Measurements from ENCODE around the gene LRP5. TPM values are rescaled to one million over a fixed set of nuclear protein-coding genes. Genes with fewer than 3 reads are reported as not detected.

The LRP5 gene
- total RNA-seq, 1 experiment from 2014 or later = 55.2 TPM

DNA sequence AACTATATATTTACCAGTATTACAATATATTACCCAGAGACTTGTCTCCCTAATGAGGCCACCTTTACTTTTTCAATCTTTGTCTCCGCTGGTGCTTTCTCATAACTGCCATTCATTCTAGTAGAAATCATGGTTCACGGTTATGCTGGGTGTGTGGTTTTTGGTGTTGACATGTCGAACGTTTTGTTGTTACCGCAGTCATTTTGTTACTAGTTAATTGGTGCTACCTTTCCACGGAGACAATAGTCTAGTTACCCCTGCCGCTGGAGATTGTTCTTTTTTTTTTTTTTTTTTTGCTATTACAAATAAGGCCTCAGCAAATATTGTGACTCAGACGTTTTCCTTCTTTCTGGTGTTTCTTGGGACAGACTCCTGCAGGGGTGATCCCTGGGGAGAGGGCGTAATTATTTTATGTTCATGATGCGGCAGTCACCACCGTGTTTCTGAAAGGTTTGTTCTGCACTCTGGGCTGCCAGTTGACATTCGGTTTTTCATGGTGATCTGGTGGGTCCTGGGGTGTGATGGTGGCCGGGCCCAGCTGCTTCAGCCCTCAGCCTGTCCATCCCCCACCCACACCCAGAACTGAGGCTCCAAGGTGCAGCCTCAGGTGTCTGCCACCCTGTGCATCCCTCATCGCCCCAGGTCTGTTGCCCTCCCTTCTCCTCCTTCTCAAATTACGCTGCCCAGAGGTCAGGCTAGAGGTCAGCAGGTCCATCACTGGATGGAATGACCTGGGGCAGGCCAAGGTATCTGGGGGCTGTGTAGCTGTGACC, 28.6 kb downstream of the LRP5 start:
- no peaks in the 10 kb centered on the region for H3K9me2 ChIP-seq (ENCODE audit: insufficient read depth)
- H3K4me3 ChIP-seq (replicated peaks in 1 of 2; ENCODE audit: low read depth in 1 of 2, low read length in 2 of 2) = no peak overlapping the region
- ATAC-seq = no peak
- H3K4me1 ChIP-seq (ENCODE audit: control insufficient read depth in 1 of 2, insufficient read depth in 2 of 2, low read length in 2 of 2) = peaks cover 66 to 71% of the 10 kb centered on the region in 2 experiments
- no peak for TF ChIP-seq POLR2AphosphoS5 (IDR thresholded peaks at IDR 0.05; ENCODE audit: low read depth, low read length)
- no peak for TF ChIP-seq SIN3A (IDR thresholded peaks at IDR 0.05; ENCODE audit: low read depth)
- TF ChIP-seq EZH2phosphoT487 (IDR thresholded peaks at IDR 0.05; ENCODE audit: borderline replicate concordance) = no peak
- peak overlapping the region; percentile 98 for H3K27ac ChIP-seq (ENCODE audit: low read depth, low read length)
- CTCF ChIA-PET = no interaction called here
- H3K27me3 ChIP-seq (ENCODE audit: insufficient read depth, low read length) = no peaks in the 10 kb centered on the region
- no peaks in the 10 kb centered on the region for H3K9me3 ChIP-seq (ENCODE audit: control insufficient read depth in 1 of 2, insufficient read depth in 1 of 2, low read depth in 1 of 2, low read length in 2 of 2)
- H3K36me3 ChIP-seq (ENCODE audit: control insufficient read depth in 1 of 2, insufficient read depth in 2 of 2, low read length in 2 of 2) = no peaks in the 10 kb centered on the region
- RAD21 ChIA-PET (ENCODE audit: low non-redundant PET in 1 of 2, low total read pairs in 2 of 2, uncharacterized antibody in 2 of 2, unreplicated experiment in 2 of 2) = no interaction called here
- H4K20me1 ChIP-seq (ENCODE audit: insufficient read depth) = no peaks in the 10 kb centered on the region
- intact Hi-C loops (cut with micrococcal nuclease) = no loop called here
- peak overlapping the region; percentile 88 for H3K4me2 ChIP-seq (ENCODE audit: low read length)
- POLR2A ChIA-PET = no interaction called here
- peak overlapping the region; percentile 60; the same call in 1 of the 2 replicates for H3K9ac ChIP-seq (ENCODE audit: low read length)
- H3K79me2 ChIP-seq (ENCODE audit: insufficient read depth, low read length) = peaks cover 59% of the 10 kb centered on the region
- no peak overlapping the region for H2AFZ ChIP-seq (ENCODE audit: low read depth, low read length, poor library complexity, severe bottlenecking)
- DNase-seq (ENCODE audit: low read depth, low spot score) = no peak
- no TSS peak for BruUV-seq (replicated peaks)

DNA sequence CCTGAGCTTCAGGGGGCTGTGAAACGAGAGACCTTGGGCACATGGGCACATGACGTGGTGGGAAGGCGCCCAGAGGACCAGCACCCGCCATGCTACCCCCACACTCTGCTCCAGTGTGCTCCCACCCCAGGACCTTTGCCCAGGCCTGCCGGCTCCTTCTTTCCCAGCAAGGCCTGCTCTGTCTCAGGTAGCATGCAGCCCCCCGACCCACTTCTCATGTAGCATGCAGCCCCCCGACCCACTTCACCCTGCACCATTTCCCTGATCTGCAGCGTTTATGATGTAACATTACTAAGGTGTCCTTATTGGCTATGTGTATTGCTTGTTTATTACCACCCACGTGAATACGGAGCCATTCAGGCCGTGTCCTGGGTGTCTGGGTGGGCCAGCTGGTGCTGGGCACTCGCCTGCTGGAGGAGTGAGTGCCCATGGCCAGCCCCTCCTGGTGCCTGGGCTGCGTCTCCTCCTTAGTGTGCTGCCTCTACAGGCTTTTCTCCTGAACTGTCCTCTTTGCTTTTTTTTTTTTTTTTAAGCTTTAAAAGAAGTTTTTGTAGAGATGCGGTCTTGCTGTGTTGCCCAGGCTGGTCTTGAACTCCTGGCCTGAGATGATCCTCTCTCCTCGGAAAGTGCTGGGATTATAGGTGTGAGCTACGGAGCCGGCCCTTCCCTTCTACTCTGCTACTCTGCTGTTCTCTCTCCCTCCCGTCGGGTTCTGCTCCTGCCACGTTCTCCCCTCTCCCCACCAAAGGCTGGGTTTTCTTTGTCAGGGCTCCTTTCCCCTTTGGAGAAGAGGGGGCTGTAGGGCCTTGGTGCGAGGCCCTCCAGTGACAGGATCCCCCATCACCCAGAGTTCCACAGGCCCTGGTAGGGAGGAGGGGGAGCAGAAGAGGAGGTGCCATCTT, 29.4 kb downstream of the LRP5 start:
- ChIA-PET RAD21 (ENCODE audit: low non-redundant PET in 1 of 2, low total read pairs in 2 of 2, uncharacterized antibody in 2 of 2, unreplicated experiment in 2 of 2) (interaction anchor here in 1 of 2 experiments (0.6 to 1.4 kb wide), 2 partner anchors 23 to 70 kb away, joined by 3 to 8 read pairs; partner anchors contain the start of gene C11orf24), CTCF (no interaction called here), POLR2A (interaction anchor here (1.0 to 1.2 kb wide), 2 partner anchors 12 to 27 kb away, joined by 4 to 5 read pairs; no protein-coding TSS in a partner anchor)
- no peaks in the 10 kb centered on the region for H4K20me1 ChIP-seq (ENCODE audit: insufficient read depth)
- H3K9me3 ChIP-seq (ENCODE audit: control insufficient read depth in 1 of 2, insufficient read depth in 1 of 2, low read depth in 1 of 2, low read length in 2 of 2) = no peaks in the 10 kb centered on the region
- H3K9ac ChIP-seq (ENCODE audit: low read length) = peak overlapping the region; percentile 60
- intact Hi-C loops (cut with micrococcal nuclease) = no loop called here
- H3K4me1 ChIP-seq (ENCODE audit: control insufficient read depth in 1 of 2, insufficient read depth in 2 of 2, low read length in 2 of 2) = peaks cover 66 to 71% of the 10 kb centered on the region in 2 experiments
- H3K36me3 ChIP-seq (ENCODE audit: control insufficient read depth in 1 of 2, insufficient read depth in 2 of 2, low read length in 2 of 2) = no peaks in the 10 kb centered on the region
- DNase-seq (ENCODE audit: low read depth, low spot score) = no peak
- H3K27me3 ChIP-seq (ENCODE audit: insufficient read depth, low read length) = no peaks in the 10 kb centered on the region
- H3K4me3 ChIP-seq (replicated peaks in 1 of 2; ENCODE audit: low read depth in 1 of 2, low read length in 2 of 2) = peak overlapping the region; percentile 24 to 52
- H3K4me2 ChIP-seq (ENCODE audit: low read length) = peak overlapping the region; percentile 88
- H2AFZ ChIP-seq (ENCODE audit: low read depth, low read length, poor library complexity, severe bottlenecking) = no peak overlapping the region
- no peaks in the 10 kb centered on the region for H3K9me2 ChIP-seq (ENCODE audit: insufficient read depth)
- ATAC-seq = peak; percentile 39
- H3K27ac ChIP-seq (ENCODE audit: low read depth, low read length) = peak overlapping the region; percentile 98
- BruUV-seq (replicated peaks) = no TSS peak
- H3K79me2 ChIP-seq (ENCODE audit: insufficient read depth, low read length) = peaks cover 66% of the 10 kb centered on the region
- TF ChIP-seq EGR1 (IDR thresholded peaks at IDR 0.05; ENCODE audit: low read depth) (no peak), ZNF274 (IDR thresholded peaks at IDR 0.05; ENCODE audit: low read depth, low read length) (no peak), CEBPB (IDR thresholded peaks at IDR 0.05; ENCODE audit: low read depth) (no peak), TCF7L2 (IDR thresholded peaks at IDR 0.05; ENCODE audit: borderline replicate concordance, extremely low read depth, insufficient read depth, insufficient read length) (no peak), SRF (IDR thresholded peaks at IDR 0.05; ENCODE audit: low read depth) (no peak), CBX3 (IDR thresholded peaks at IDR 0.05; ENCODE audit: low read depth) (no peak), SIN3A (IDR thresholded peaks at IDR 0.05; ENCODE audit: low read depth) (no peak)
- TF ChIP-seq, protein P1, sequence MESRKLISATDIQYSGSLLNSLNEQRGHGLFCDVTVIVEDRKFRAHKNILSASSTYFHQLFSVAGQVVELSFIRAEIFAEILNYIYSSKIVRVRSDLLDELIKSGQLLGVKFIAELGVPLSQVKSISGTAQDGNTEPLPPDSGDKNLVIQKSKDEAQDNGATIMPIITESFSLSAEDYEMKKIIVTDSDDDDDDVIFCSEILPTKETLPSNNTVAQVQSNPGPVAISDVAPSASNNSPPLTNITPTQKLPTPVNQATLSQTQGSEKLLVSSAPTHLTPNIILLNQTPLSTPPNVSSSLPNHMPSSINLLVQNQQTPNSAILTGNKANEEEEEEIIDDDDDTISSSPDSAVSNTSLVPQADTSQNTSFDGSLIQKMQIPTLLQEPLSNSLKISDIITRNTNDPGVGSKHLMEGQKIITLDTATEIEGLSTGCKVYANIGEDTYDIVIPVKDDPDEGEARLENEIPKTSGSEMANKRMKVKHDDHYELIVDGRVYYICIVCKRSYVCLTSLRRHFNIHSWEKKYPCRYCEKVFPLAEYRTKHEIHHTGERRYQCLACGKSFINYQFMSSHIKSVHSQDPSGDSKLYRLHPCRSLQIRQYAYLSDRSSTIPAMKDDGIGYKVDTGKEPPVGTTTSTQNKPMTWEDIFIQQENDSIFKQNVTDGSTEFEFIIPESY (IDR thresholded peaks at IDR 0.05; ENCODE audit: extremely low read depth, insufficient replicate concordance, low read length) = no peak
- TF ChIP-seq, protein P2, sequence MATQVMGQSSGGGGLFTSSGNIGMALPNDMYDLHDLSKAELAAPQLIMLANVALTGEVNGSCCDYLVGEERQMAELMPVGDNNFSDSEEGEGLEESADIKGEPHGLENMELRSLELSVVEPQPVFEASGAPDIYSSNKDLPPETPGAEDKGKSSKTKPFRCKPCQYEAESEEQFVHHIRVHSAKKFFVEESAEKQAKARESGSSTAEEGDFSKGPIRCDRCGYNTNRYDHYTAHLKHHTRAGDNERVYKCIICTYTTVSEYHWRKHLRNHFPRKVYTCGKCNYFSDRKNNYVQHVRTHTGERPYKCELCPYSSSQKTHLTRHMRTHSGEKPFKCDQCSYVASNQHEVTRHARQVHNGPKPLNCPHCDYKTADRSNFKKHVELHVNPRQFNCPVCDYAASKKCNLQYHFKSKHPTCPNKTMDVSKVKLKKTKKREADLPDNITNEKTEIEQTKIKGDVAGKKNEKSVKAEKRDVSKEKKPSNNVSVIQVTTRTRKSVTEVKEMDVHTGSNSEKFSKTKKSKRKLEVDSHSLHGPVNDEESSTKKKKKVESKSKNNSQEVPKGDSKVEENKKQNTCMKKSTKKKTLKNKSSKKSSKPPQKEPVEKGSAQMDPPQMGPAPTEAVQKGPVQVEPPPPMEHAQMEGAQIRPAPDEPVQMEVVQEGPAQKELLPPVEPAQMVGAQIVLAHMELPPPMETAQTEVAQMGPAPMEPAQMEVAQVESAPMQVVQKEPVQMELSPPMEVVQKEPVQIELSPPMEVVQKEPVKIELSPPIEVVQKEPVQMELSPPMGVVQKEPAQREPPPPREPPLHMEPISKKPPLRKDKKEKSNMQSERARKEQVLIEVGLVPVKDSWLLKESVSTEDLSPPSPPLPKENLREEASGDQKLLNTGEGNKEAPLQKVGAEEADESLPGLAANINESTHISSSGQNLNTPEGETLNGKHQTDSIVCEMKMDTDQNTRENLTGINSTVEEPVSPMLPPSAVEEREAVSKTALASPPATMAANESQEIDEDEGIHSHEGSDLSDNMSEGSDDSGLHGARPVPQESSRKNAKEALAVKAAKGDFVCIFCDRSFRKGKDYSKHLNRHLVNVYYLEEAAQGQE (IDR thresholded peaks at IDR 0.05; ENCODE audit: low read depth) = no peak

All from HCT116 (cell line).